Measurements from ENCODE around the gene UGT1A9.

Gene UGT1A9

DNA sequence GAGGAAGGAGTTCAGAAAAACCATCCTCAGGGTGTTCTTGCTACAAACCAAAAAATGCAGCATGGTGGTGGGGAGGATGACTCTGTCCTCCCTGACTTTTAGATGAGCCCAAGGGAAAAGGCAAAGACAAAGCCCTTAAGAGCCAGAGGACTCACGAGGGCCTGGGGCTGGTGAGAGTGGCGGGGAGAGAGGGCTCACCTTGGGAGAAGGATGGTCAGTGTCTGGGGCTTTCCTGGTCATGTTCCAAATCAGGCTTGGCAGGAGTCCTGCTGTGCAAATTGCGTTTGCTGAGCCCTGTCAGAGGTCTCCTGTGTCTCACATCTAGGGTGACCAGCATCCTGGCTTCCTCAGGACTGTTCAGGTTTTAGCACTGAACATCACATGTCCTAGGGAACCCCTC, 93.1 kb downstream of the UGT1A9 start:
- DNase-seq: no peak

DNA sequence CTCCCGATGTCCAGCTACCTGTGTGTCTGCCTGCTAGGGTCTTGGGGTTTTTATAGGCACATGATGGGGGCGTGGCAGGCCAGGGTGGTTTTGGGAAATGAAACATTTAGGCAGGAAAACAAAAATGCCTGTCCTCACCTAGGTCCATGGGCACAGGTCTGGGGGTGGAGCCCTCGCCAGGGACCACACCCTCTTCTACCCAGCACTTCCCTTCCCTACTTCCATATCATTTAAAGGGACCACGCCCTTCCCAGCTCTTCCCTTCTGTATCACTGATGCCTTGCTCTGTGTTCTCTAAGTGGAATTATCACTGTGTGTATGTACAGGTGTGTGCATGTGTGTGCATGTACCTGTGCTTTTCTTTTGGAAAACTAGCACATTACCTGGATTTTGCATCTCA, 94.7 kb downstream of the UGT1A9 start:
- DNase-seq: no peak

DNA sequence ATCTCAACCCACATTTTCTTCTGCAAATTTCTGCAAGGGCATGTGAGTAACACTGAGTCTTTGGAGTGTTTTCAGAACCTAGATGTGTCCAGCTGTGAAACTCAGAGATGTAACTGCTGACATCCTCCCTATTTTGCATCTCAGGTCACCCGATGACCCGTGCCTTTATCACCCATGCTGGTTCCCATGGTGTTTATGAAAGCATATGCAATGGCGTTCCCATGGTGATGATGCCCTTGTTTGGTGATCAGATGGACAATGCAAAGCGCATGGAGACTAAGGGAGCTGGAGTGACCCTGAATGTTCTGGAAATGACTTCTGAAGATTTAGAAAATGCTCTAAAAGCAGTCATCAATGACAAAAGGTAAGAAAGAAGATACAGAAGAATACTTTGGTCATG, 96.4 kb downstream of the UGT1A9 start:
- DNase-seq: no peak

GRCh38 chr2:233769260-233769659, 97.6 kb downstream of the UGT1A9 start:
- DNase-seq: no peak

GRCh38 chr2:233772153-233772552, 100.5 kb downstream of the UGT1A9 start:
- DNase-seq: no peak

DNA sequence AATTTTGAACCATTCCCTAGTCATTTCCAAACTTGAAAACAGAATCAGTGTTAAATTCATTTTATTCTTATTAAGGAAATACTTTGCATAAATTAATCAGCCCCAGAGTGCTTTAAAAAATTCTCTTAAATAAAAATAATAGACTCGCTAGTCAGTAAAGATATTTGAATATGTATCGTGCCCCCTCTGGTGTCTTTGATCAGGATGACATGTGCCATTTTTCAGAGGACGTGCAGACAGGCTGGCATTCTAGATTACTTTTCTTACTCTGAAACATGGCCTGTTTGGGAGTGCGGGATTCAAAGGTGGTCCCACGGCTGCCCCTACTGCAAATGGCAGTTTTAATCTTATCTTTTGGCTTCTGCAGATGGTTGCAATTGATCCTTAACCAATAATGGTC, 100.9 kb downstream of the UGT1A9 start:
- no peak for DNase-seq

- no peak for DNase-seq
Observed at GRCh38 chr2:233773854-233774253, 102.2 kb downstream of the UGT1A9 start.

GRCh38 chr2:233775414-233775813, 103.7 kb downstream of the UGT1A9 start:
- no peak for DNase-seq

DNA sequence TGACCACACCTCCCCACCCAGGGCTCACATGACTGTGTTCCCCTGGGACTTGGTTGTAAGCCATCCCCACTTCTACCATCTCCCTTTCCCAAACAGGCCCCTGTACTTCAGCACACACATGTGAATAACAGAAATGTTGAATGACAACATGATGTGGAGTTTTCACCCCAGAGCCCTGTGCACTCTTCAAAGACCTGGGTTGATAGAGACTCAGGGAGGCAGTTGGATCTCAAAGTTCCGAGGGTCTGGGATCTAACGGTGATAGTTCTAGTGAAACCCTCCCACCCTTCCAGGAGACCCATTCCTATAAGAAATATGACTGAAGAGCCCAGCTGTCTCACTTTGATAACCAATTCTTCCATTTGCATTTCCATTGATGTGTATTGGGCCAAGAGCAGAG, 106.3 kb downstream of the UGT1A9 start, which contains the start of gene MROH2A:
TSS of gene MROH2A (plus strand) at position 301 of the 400 bp plus-strand sequence. CDS start 1,029 bp downstream, outside the sequence.
- DNase-seq: no peak

DNA sequence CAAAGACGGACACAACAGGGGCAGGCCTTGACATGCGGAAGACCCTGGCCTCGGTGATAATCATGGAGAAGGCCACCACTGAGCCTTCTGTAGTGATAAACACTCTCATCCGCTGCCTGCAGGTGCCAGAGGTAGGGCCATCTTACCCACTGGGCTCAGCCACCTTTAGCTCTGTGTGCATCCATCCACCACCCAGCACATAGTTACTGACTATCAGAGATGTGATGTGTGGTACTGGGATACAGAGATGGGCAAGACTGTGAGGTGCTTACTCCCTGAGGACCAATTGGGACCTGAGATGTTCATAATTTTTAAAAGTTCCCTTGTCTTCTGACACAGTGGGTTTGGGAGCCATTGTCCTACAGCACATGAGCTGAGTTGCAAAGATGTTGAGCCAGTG, 108.0 kb downstream of the UGT1A9 start:
- DNase-seq: no peak

- DNase-seq: no peak
Observed at GRCh38 chr2:233780771-233781170, 109.1 kb downstream of the UGT1A9 start.

- no peak for DNase-seq
Observed at GRCh38 chr2:233789554-233789953, 117.9 kb downstream of the UGT1A9 start.

DNA sequence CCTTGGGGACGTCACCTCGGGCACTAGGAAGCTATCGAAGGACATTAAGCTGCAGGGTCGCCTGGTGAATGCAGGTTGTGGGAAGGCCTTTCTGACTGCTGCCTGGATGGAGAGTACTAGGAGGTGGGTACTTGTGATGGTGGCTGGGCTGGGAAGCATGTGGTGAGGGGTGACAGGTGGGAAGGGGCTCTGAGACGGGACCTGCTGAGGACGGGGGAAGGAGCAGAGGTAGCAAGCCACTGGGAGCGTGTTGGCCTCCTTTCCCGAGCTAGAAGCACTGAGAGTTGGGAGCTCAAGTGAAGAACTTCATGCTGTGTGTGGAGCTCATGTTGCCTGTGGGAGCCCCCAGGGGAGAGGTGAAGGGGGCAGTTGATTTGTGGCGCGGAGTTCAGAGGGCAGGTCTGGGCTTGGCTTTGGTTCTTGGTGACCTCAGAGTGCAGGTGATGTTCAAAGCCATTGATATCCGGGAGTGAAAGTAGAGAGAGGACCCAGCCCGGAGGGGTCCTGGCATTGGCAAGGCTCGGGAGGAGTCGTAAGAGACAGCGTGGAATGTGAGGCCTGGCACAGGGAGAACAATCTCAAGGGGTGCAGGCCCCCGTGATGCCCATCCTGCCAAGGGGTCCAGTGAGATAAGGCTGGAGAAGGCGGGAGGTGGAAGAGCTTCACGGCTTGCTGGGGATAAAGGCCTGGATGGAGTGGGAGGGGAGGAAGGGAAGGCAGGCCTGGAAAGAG, 119.6 kb downstream of the UGT1A9 start:
- DNase-seq: no peak

GRCh38 chr2:233791883-233792329, 120.2 kb downstream of the UGT1A9 start:
- no peak for DNase-seq

DNA sequence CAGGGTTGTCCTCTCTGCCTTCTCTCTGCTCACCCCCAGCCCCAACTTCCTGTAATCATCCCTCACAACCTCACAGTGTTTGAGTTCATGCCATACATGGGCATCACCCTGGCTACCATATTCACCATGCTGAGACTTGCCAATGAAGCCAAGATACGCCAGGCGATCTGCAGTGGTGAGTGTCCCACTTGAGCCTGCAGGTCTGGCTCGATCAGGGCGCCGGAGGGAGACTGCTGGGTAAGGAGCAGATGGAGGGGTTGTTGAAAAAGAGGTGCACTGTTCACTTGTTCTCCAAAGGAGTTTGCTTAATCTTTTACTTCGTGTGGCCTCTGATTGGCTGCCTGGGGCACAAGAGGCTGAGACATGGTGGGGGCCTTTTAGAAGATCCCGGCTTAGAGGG, 121.0 kb downstream of the UGT1A9 start:
- no peak for DNase-seq

GRCh38 chr2:233793465-233794127, 121.9 kb downstream of the UGT1A9 start:
- DNase-seq: no peak

DNA sequence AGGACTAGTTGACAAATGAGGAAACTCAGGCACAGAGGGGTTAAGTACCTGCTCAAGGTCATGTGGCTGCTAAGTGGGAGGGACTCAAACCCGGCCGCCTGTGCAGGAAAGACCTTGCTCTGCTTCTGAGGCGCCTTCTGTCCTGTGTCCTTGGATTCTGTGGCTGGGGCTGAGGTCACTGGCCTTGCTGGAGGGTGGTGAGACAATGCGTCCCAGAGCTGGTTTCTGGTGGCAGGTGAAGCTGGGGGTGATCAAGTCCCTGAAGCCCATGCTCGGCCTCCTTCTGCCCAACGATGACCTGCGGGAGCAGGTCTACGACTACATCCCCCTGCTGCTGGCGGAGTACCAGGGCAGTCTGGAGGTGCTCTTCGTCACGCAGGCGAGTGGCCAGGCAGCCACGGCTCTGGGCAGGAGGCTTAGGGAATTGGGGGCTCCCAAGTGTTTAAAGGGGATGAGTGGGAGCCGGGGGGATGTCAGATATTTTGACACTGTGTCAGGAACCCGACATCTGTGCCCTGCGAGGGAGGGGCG, 122.5 kb downstream of the UGT1A9 start:
- no peak for DNase-seq

DNA sequence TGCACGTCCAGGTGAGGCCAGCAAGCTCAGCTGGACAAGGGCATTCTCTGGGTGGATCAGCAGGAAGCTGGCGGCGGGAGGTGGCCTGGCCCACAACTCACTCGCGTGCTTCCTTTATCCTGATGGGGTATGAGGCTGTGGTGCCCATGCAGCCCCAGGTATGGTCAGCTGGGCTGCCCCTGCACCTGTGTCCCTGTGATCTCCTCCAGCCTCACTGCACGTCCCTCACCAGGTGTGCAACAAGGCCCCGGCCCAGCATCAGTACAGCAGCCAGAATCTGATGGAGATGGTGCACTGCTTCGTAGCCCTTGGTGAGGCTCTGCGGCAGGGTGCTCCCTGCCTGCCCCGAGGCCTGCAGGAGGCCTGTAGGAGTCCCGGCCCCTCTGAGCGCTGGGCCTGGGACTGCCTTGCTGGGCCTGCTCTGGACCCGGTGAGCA, 124.1 kb downstream of the UGT1A9 start:
- no peak for DNase-seq

DNA sequence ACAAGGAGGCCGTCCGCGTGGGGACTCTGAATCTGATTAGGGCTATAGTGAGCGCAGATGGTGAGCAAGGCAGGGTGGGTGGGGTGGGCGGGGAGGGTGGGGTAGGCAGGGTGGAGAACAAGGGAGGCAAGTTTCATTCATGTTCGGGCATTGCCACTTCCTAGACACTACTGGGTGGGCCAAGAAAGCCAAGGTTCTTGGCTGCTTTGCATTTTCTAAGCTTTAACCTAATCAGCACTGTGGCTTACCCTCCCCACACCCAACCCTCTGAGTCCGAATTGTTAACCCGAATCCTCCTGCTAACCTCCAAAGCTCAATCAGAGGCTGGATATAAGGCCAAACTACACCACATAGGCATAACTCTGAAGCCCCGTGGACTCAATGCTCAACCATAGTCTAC, 124.6 kb downstream of the UGT1A9 start:
- no peak for DNase-seq

DNA sequence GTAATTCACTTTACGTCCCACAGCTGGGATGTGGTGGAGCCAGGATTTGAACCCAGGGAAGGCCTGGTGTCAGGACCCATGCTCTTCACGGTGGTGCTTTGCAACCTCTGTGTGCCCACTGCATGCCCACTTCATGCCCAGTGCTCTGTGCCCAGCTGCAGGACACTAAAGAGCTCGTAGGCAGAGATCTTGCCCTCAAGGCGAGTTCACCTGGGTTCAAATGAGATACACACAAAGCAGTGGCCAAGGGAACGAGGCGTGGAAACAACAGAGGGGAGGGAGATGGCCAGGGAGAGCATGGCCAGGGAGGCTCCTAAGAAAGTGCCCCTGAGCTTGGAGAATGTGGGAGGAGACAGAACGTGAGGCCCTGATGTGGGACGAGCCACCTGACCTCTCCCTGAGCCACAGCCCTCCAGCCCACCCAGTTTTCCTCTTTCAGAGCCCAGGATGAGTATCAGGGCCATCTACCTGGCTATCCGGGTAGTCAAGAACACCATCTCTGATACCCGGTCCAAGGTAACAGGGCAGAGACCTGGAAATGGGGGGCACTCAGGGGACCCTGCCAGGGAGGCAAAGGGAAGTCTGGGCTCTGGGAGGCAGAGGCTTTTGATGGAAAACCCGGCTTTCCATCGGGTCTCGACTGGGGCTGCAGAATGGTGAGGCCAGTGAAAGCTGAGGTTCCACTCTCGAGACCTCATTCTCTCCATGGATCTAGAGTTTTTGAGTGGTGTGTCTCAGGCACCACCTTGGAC, 126.8 kb downstream of the UGT1A9 start:
- no peak for DNase-seq

GRCh38 chr2:233799087-233799665, 127.5 kb downstream of the UGT1A9 start:
- DNase-seq: no peak

DNA sequence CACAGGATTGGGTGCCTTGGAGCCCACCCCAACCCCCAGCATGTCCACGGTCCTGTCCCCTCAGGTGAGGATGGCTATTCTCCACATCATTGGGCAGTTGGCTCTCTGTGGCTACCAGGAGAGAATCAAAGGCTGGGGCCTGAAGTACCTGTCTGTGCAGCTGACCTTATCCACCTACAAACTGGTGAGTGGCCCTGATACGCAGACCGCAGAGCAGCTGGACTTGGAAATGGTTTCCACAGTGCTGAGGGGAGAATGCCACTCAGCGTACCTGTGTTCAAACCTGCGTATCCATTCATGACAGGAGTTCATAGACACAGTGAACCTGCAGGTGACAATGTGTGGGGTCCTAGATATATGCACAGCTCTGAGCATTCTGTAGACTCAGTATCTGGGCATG, 128.0 kb downstream of the UGT1A9 start:
- no peak for DNase-seq

- DNase-seq: no peak
Observed at GRCh38 chr2:233800208-233800607, 128.5 kb downstream of the UGT1A9 start.
